HL-60/S4 treated with phorbol 12-myristate 13-acetate at 8.2 ng/mL for 4 days and 3 days (cell line): ENCODE measurements around the gene TRPM6.
"Not testable (repeated sequence)": the region's sequence is repeated elsewhere in the genome, so short reads cannot be mapped to it uniquely, and the experiment has no call there.

Source experiments
- in situ Hi-C: fragments of 300-500 bp; cut with MboI; formaldehyde crosslinking; loops from 2 replicates; pipeline ENCODE4 v1.15.0; 2022; ENCODE audit warnings: low sequenced_read_pairs

Gene TRPM6

GRCh38 chr9:74887041-74887980, at the start of gene TRPM6:
Gene TRPM6, minus strand, starts transcription at chr9:74887921. Its CDS starts 65 bp downstream, at chr9:74887856.
- in situ Hi-C loops, result loop anchor here (25.0 kb wide), 1 partner anchor 100 kb away; no protein-coding TSS in a partner anchor

- in situ Hi-C loops, result no loop called here
Observed at GRCh38 chr9:74935008-74935407, 47.3 kb upstream of the TRPM6 start.

GRCh38 chr9:74921737-74922136, 34.0 kb upstream of the TRPM6 start:
- in situ Hi-C loops, result no loop called here

- in situ Hi-C loops, result no loop called here
Observed at GRCh38 chr9:74920944-74921626, 33.4 kb upstream of the TRPM6 start.

- in situ Hi-C loops, result no loop called here
Observed at GRCh38 chr9:74910036-74910435, 22.3 kb upstream of the TRPM6 start.

GRCh38 chr9:74908665-74909064, 20.9 kb upstream of the TRPM6 start:
- in situ Hi-C loops, result no loop called here

GRCh38 chr9:74907085-74907484, 19.4 kb upstream of the TRPM6 start:
- in situ Hi-C loops, result no loop called here

GRCh38 chr9:74901001-74901400, 13.3 kb upstream of the TRPM6 start:
- in situ Hi-C loops, result no loop called here

- in situ Hi-C loops, result loop anchor here (25.0 kb wide), 1 partner anchor 101 kb away; no protein-coding TSS in a partner anchor
Observed at GRCh38 chr9:74888449-74888848, 728 bp upstream of the TRPM6 start.

GRCh38 chr9:74887981-74888370, 255 bp upstream of the TRPM6 start:
- in situ Hi-C loops, result loop anchor here (25.0 kb wide), 1 partner anchor 101 kb away; no protein-coding TSS in a partner anchor

- in situ Hi-C loops, result loop anchor here (25.0 kb wide), 1 partner anchor 89 kb away; no protein-coding TSS in a partner anchor
Observed at GRCh38 chr9:74876382-74876949, 11.3 kb downstream of the TRPM6 start.

GRCh38 chr9:74875656-74876055, 12.1 kb downstream of the TRPM6 start:
- in situ Hi-C loops, result loop anchor here (25.0 kb wide), 1 partner anchor 88 kb away; no protein-coding TSS in a partner anchor

- in situ Hi-C loops, result no loop called here
Observed at GRCh38 chr9:74874220-74874619, 13.5 kb downstream of the TRPM6 start.

GRCh38 chr9:74872619-74873233, 15.0 kb downstream of the TRPM6 start:
- in situ Hi-C loops, result no loop called here

GRCh38 chr9:74867483-74867882, 20.2 kb downstream of the TRPM6 start:
- in situ Hi-C loops, result no loop called here

GRCh38 chr9:74865177-74865576, 22.5 kb downstream of the TRPM6 start:
- in situ Hi-C loops, result no loop called here

- in situ Hi-C loops, result no loop called here
Observed at GRCh38 chr9:74861773-74862474, 25.8 kb downstream of the TRPM6 start.

GRCh38 chr9:74861071-74861470, 26.6 kb downstream of the TRPM6 start:
- in situ Hi-C loops, result no loop called here

GRCh38 chr9:74860247-74860646, 27.5 kb downstream of the TRPM6 start:
- in situ Hi-C loops, result not testable (repeated sequence)

GRCh38 chr9:74859786-74860185, 27.9 kb downstream of the TRPM6 start:
- in situ Hi-C loops, result no loop called here
